ENCODE measurements around the gene EHD4.

GRCh38 chr15:41922353-41922752, 50.0 kb downstream of the EHD4 start:
- TF ChIP-seq CTCF (IDR thresholded peaks at IDR 0.05) = no peak
- no peak for TF ChIP-seq RAD21 (IDR thresholded peaks at IDR 0.05; ENCODE audit: low read length)
- TF ChIP-seq POLR2AphosphoS5 (IDR thresholded peaks at IDR 0.05; ENCODE audit: low read depth, low read length) = no peak
- TF ChIP-seq EZH2phosphoT487 (IDR thresholded peaks at IDR 0.05; ENCODE audit: borderline replicate concordance, low read depth) = no peak
- no peak for TF ChIP-seq ELF1 (IDR thresholded peaks at IDR 0.05)
- TF ChIP-seq GATA2 (CRISPR knock-in tag; IDR thresholded peaks at IDR 0.05) = no peak
- no peak for TF ChIP-seq USF1 (IDR thresholded peaks at IDR 0.05; ENCODE audit: borderline replicate concordance, low read depth)
- no peak for TF ChIP-seq FOXM1 (IDR thresholded peaks at IDR 0.05; ENCODE audit: low read depth)
- TF ChIP-seq MXI1 (IDR thresholded peaks at IDR 0.05; ENCODE audit: low read depth, low read length) = no peak
- TF ChIP-seq NFIC (IDR thresholded peaks at IDR 0.05; ENCODE audit: borderline replicate concordance) = no peak

Measured in SK-N-SH (cell line).